Measurements from ENCODE around the gene RLF.

DNA sequence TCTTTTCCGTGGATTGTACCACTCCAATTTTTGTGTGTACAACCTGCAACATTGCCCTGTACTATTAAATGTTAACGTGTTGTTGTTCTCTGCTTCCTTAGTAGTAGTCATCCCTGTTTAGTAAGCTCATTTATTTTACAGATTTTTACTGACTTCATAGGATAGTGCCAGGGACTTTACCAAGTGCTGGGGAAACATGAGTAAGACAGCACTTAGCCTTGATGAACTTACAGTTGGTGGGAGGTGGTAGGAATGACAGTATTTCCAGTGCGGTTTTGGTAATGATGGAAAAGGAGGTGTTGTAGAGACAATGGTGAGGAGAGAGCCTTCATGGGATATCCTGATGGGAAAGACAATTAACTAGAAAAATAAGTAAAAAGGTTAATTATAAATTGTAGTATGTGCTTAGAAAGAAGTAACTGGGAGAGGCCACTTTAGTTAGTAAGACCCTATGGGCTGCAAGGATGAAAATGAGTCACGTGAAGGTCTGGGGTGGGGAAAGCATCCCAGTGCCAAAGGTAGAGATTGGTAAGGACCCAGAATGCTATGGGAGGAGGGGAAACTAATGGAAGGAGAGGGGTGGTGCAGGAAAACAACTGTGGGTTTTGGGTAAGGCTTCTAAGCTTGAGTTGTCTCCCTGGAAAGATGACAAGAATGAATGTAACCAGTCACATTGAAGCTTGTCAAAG, 1.7 kb downstream of the RLF start:
- no peak for TF ChIP-seq CTCF (IDR thresholded peaks at IDR 0.05; ENCODE audit: insufficient read depth, low read depth, low read length)
- TF ChIP-seq EZH2 (IDR thresholded peaks at IDR 0.05; ENCODE audit: insufficient read depth, low read length), result no peak
